K562 (cell line): ENCODE data around the gene GNGT2. TPM values are rescaled to one million over a fixed set of nuclear protein-coding genes. Genes with fewer than 3 reads are reported as not detected.
A peak's percentile ranks its signal among the peaks of the same experiment; 100 is the strongest.

Experiments used
- BCLAF1 ChIP-seq, 2 experiments: fragments of 450-650 bp in 1 of 2; IDR thresholded peaks; 2 replicates each; pipeline ENCODE4 v1.6.1; 2011 to 2017; ENCODE audit warnings: low read depth in 2 of 2, antibody characterized with exemption in 1 of 2, borderline replicate concordance in 1 of 2, low read length in 1 of 2, mild to moderate bottlenecking in 1 of 2, mixed read lengths in 1 of 2; ENCODE audit not compliant: control insufficient read depth in 1 of 2
- BCOR ChIP-seq: fragments of 450-650 bp; IDR thresholded peaks from 2 replicates; pipeline ENCODE4 v1.6.1; 2016
- CBFA2T2 ChIP-seq: fragments of 450-650 bp; conservative IDR thresholded peaks from 2 replicates; pipeline ENCODE4 v1.6.1; 2017; ENCODE audit warnings: mild to moderate bottlenecking
- CXXC5 ChIP-seq: fragments of 250-450 bp; sonication (Bioruptor Pico); IDR thresholded peaks from 2 replicates; pipeline ENCODE4 v1.8.0; 2022; ENCODE audit warnings: inconsistent platforms, mild to moderate bottlenecking, moderate library complexity
- LEF1 ChIP-seq: fragments of 450-650 bp; IDR thresholded peaks from 2 replicates; pipeline ENCODE4 v1.6.1; 2016; ENCODE audit warnings: mild to moderate bottlenecking
- MEF2D ChIP-seq: conservative IDR thresholded peaks from 2 replicates; pipeline ENCODE4 v1.6.1; 2016; ENCODE audit warnings: low read depth, missing genetic modification characterization, missing compliant biosample characterization
- NR4A1 ChIP-seq, 2 experiments: fragments of 250-450 bp in 1 of 2; fragments of 450-650 bp in 1 of 2; sonication (Bioruptor Pico) in 1 of 2; IDR thresholded peaks; 2 replicates each; pipeline versions ENCODE4 v1.4.0 to v1.6.1; 2016 to 2020; ENCODE audit warnings: mild to moderate bottlenecking in 2 of 2, missing compliant biosample characterization in 1 of 2, missing genetic modification characterization in 1 of 2, moderate library complexity in 1 of 2
- PYGO2 ChIP-seq: fragments of 450-650 bp; IDR thresholded peaks from 2 replicates; pipeline ENCODE4 v1.6.1; 2016; ENCODE audit warnings: mild to moderate bottlenecking, missing genetic modification characterization, moderate library complexity, missing compliant biosample characterization
- SMAD1 ChIP-seq: fragments of 150-350 bp; IDR thresholded peaks from 2 replicates; pipeline ENCODE4 v1.6.1; 2014; ENCODE audit warnings: low read length, low read depth; ENCODE audit not compliant: partially characterized antibody
- TARDBP ChIP-seq: fragments of 450-650 bp; IDR thresholded peaks from 2 replicates; pipeline ENCODE4 v1.6.1; 2016
- TCF3 ChIP-seq: sonication (generic); formaldehyde crosslinking; IDR thresholded peaks from 2 replicates; pipeline ENCODE4 v1.4.0; 2020; ENCODE audit warnings: mild to moderate bottlenecking, missing genetic modification reagents
- TOE1 ChIP-seq, 2 experiments: fragments of 450-650 bp in 1 of 2; sonication (generic) in 1 of 2; formaldehyde crosslinking in 1 of 2; IDR thresholded peaks; 2 replicates each; pipeline versions ENCODE4 v1.7.1 to v1.8.0; 2016 to 2022; ENCODE audit warnings: borderline replicate concordance in 2 of 2, mild to moderate bottlenecking in 2 of 2, antibody characterized with exemption in 1 of 2, inconsistent platforms in 1 of 2, low read depth in 1 of 2, missing genetic modification reagents in 1 of 2, moderate library complexity in 1 of 2
- USF2 ChIP-seq: sonication (generic); formaldehyde crosslinking; IDR thresholded peaks from 2 replicates; pipeline ENCODE4 v1.5.0; 2020; ENCODE audit warnings: missing genetic modification reagents
- ZNF592 ChIP-seq: fragments of 450-650 bp; IDR thresholded peaks from 2 replicates; pipeline ENCODE4 v1.6.1; 2017; ENCODE audit warnings: antibody characterized with exemption, mild to moderate bottlenecking
- ZNF740 ChIP-seq, 3 experiments: fragments of 200-800 bp in 1 of 3; sonication (Bioruptor generic) in 1 of 3; sonication (generic) in 1 of 3; formaldehyde crosslinking in 1 of 3; IDR thresholded peaks; 2 replicates each; pipeline versions ENCODE4 v1.6.1 to v1.8.0; 2016 to 2022; ENCODE audit warnings: mild to moderate bottlenecking in 2 of 3, missing compliant biosample characterization in 2 of 3, missing genetic modification characterization in 2 of 3, missing genetic modification reagents in 1 of 3
- ZNF79 ChIP-seq: fragments of 250-450 bp; sonication (Bioruptor Pico); IDR thresholded peaks from 2 replicates; pipeline ENCODE4 v1.4.0; 2020; ENCODE audit warnings: low read depth, mild to moderate bottlenecking, moderate library complexity
- polyA plus RNA-seq, 8 experiments: library from polyadenylated mRNA; depleted of rRNA in 4 of 8; stranded (reverse) in 5 of 8; unstranded in 3 of 8; fragments of >200 nt; fragmentation: Nextera tagmentation in 2 of 8; fragmentation: Illumina TruSeq in 1 of 8; extraction: Ambion mirVana in 2 of 8; extraction: Trizol in 1 of 8; gene quantifications; 2 replicates each; pipeline versions ENCODE4 v1.2.1 to v1.2.3, GENCODE V29; 2011 to 2014; ENCODE audit warnings: inconsistent platforms in 1 of 8, missing spikeins in 1 of 8
- total RNA-seq, 7 experiments: library from RNA; depleted of rRNA in 6 of 7; stranded (reverse); fragments of >200 nt in 6 of 7; fragmentation: Illumina TruSeq in 2 of 7; extraction: Trizol in 2 of 7; gene quantifications; 2 replicates each; pipeline versions ENCODE4 v1.2.1 to v1.2.3, GENCODE V29; 2011 to 2021; ENCODE audit warnings: low replicate concordance in 1 of 7

GNGT2 gene
- total and polyA plus RNA-seq, 9 of the 15 experiments (the other 6 are each of a cell fraction or from before 2014, with no cell fraction given): not detected

GRCh38 chr17:49241692-49242397 lies 31.5 kb upstream of the GNGT2 start (continued):
- TF ChIP-seq ZNF592 (0 out of 2 replicates have a peak, but pooled peaks have one; percentile 42), USF2 (CRISPR knock-in tag) (peak; percentile 38), TARDBP (no peak), PYGO2 (tag) (0 out of 2 replicates have a peak, but pooled peaks have one; percentile 32), BCOR (0 out of 2 replicates have a peak, but pooled peaks have one; percentile 32), CXXC5 (peak; percentile 36; the same call in 1 of the 2 replicates), BCLAF1 (IDR thresholded peaks at IDR 0.05; ENCODE audit: borderline replicate concordance in 1 of 2, control insufficient read depth in 1 of 2, low read depth in 2 of 2, low read length in 1 of 2) (no peak), SMAD1 (no peak), ZNF740 (CRISPR knock-in tag; IDR thresholded peaks at IDR 0.05) (no peak), ZNF740 (tag; IDR thresholded peaks at IDR 0.05) (no peak), MEF2D (tag) (0 out of 2 replicates have a peak, but pooled peaks have one; percentile 25), TOE1 (IDR thresholded peaks at IDR 0.05; ENCODE audit: borderline replicate concordance) (peak; percentile 83), TOE1 (CRISPR knock-in tag; IDR thresholded peaks at IDR 0.05; ENCODE audit: borderline replicate concordance, low read depth) (no peak), NR4A1 (CRISPR knock-in tag; IDR thresholded peaks at IDR 0.05) (no peak), NR4A1 (tag; IDR thresholded peaks at IDR 0.05) (peak; percentile 62; the same call in 1 of the 2 replicates), CBFA2T2 (peak; percentile 56), TCF3 (CRISPR knock-in tag) (peak; percentile 49; the same call in 1 of the 2 replicates), LEF1 (peak; percentile 61), ZNF79 (CRISPR knock-in tag) (no peak)
